LoVo (cell line): ENCODE measurements around the gene SPIRE2.
"Not testable (repeated sequence)": the region's sequence is repeated elsewhere in the genome, so short reads cannot be mapped to it uniquely, and the experiment has no call there.

Experiments used
- DNase-seq: peaks from one replicate; pipeline ENCODE4 v3.0.0-alpha.2; 2016; ENCODE audit warnings: low spot score

SPIRE2 gene

DNA sequence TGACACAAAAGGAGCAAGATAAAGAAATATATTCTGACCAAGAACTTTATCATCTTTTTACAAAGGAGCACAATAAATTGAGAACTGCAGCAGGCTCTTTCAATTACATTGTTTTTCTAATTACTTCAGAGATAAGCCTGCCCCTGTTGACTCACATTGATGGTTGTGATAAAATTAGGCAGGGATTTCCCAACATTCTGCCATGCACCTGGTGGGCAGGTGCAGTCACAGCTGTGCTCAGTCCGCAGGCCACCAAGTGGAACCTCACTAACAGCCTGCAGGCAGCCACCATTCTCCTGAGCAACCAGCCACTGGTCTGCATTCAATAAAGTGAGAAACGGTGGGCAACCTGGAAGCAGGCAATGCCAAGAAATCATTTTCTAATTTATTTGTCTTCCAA is 17.0 kb upstream of the SPIRE2 start:
- no peak for DNase-seq

DNA sequence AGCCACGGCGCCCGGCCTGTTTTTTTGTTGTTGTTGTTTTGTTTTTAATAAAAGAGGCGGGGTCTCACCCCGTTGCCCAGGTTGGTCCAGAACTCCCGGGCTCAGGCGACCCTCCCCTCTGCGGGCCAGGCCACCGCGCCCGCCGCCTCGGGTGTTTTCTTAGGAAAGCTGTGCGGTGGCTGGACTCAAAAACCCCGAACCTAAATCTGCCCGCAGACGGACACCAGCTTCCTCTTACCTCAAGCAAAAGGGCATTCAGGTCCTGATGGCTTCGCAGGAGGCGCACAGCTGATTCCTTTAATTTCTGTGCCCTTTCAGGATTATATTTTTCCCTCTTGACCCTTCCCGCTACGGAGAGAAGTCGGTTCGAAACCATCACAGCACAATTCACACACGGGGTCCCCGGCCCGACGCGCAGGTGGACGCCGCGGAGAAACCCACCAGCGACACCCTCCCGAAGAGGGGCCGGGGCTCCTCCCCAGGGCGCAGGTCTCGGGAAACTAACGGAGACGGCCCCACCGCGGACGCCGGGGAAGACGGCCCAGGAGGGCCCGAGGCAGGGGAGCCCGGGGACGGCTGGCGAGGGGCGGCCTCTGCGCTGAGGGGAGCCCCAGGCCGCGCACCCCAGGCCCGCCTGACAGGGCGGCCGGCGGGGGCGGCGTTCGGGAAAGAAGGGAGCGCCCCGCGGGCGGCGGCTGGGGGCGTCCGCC is 12.5 kb upstream of the SPIRE2 start:
- no peak for DNase-seq

DNA sequence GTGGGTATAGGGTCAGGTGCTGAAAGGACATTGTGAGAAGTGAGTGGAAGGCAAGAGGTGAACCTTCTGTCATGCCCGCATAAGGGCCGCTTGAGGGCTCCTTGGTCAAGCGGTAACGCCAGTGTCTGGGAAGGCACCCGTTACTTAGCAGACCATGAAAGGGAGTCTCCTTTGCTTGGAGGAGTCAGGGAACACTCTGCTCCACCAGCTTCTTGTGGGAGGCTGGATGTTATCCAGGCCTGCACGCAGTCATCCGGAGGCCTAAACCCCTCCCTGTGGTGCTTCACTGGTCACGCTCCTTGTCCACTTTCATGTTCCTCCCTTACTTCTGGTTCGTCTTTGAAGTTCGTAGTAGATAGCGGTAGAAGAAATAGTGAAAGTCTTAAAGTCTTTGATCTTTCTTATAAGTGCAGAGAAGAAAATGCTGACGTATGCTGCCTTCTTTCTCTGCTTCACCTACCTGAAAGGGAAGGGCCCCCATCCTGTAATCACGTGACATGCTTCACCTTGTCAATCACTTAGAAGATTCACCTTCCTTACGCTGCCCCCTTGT is 9.3 kb upstream of the SPIRE2 start:
- not testable (repeated sequence) for DNase-seq

DNA sequence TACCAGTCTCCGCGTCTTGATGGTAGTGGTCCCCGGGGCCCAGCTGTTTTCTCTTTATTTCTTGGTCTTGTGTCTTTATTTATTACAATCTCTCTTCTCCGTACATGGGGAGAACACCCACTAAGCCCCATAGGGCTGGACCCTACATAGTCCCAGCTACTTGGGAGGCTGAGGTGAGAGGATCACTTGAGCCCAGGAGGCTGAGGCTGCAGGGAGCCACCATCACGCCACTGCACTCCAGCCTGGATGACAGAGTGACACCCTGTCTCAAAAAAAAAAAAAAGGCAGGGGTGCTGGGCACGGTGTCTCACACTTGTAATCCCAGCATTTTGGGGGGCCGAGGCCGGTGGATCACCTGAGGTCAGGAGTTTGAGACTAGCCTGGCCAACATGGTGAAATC is 8.8 kb upstream of the SPIRE2 start:
- not testable (repeated sequence) for DNase-seq

DNA sequence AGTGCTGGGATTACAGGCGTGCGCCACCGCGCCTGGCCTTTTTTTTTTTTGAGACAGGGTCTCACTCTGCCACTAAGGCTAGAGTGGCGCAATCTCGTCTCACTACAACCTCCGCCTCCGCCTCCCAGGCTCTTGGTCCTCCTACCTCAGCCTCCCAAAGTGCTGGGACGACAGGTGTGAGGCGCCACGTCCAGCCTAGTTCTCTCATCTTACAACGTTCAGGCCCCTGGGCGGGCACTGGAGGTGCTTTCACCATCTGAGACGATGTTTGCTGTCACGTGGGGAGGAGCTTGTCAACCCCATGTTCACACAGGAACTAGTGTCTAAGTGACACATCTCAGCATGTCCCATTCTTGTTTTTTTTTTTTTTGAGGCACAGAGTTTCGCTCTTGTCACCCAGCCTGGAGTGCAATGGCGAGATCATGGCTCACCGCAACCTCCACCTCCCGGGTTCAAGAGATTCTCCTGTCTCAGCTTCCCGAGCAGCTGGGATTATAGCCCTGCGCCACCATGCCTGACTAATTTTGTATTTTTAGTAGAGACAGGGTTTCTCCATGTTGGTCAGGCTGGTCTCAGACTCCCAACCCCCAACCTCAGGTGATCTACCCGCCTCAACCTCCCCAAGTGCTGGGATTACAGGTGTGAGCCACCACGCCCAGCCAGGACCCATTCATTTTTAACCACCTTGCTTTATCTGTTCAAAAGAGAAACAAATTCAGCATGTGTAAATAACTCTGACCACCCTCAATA is 6.7 kb upstream of the SPIRE2 start:
- no peak for DNase-seq

DNA sequence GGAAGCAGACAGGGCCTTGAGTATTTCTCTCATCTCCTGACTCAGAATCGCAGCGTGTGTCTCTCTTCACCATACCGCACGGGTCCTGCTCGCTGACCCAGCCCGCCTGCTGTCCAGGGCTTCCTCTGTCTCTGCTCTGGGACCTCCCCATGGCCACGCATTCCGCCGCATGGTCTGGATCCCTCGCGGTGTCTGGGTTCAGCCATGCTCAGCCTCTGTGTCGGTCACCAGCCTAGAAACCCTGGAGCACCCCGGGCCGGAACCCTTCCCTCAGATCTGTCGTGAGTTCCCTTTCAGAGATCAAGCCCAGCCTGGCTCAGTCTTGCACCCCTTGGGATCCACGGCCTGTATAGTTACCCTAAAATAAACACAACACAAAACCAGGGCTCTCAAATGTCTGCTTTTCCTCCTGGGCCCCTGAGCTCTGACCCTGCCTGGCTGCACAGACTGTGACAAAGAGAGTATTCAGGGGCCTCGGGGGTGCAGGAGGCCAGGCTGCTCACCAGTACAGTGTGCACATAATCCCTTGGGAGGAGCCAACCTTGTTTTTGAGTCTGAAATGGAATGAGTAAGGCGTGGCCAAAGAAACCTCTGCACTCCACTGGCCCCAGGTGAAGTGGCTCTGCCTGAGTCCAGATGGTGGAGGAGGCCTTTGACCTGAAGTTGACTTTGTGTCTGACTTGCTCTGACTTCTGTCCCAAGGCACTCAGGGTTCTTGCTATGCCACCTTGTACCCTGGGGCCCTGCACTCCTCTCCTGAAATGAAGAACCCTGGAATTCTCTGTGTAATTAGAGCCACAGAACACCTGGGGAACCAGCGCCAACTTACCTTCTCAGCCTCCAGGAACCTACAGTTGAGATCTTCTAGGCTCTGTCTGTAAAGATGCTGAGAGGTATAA is 5.8 kb upstream of the SPIRE2 start:
- DNase-seq = no peak

DNA sequence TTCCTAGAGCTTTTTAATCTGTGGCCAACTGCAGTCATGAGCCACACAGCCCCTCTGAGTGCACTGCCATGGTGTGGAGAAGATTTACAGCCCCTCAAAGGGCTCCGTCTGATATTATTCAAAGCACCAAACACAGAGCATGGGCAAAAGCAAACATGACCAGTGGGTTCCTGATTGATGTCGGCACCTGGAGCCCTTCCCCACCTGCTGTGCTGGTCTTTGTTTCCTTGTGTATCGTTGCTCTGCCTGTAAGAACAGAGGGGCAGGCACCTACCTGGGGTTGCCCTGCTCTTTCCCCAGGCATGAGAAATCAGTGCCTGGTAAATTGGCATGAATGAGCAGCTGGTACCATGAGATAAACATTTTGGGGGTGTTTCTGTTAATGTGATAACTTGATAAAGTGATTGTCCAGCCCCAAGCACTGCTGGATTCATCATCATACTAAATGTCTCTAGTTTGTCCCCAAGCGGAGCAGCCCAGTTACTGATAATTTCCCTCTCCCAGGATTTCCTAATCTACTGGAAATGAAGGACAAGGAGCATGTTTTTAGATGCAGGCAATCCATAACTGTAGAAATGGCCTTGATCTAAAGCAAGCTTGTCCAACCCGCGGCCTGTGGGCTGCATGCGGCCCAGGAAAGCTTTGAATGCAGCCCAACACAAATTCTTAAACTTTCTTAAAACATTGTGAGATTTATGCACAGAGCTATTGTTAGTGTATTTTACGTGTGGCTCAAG is 5.0 kb upstream of the SPIRE2 start:
- DNase-seq = no peak

DNA sequence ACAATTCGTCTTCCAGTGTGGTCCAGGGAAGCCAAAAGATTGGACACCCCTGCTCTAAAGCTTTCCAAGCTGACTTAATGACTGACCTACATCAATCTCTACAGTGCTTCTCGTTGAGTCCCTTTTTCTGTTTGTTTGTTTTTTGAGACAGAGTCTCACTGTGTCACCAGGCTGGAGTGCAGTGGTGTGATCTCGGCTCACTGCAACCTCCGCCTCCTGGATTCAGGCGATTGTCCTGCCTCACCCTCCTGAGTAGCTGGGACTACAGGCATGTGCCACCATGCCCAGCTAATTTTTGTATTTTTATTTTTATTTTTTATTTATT is 4.5 kb upstream of the SPIRE2 start:
- DNase-seq = not testable (repeated sequence)

DNA sequence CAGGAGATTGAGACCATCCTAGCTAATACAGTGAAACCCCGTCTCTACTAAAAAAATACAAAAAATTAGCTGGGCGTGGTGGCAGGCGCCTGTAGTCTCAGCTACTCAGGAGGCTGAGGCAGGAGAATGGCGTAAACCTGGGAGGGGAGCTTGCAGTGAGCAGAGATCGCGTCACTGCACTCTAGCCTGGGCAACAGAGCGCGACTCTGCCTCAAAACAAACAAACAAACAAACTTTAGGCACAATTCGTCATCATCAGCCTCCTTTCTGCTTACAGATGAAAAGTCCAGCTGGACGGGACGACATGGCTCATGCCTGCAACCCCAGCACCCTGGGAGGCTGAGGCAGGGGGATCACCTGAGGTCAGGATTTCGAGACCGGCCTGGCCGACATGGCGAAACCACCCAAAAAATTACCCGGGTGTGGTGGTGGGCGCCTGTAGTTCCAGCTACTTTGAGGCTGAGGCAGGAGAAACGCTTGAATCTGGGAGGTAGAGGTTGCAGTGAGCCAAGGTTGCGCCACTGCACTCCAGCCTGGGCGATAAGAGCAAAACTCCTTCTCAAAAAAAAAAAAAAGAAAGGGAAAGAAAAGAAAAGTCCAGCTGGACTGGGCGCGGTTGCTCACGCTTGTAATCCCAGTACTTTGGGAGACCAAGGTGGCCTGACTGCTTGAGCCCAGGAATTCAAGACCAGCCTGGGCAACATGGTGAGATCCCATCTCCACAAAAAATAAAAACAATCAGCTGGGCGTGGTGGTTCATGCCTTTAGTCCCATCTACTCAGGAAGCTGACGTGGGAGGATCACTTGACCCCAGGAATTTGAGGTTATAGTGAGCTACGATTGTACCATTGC is 1.5 kb upstream of the SPIRE2 start:
- no peak for DNase-seq

DNA sequence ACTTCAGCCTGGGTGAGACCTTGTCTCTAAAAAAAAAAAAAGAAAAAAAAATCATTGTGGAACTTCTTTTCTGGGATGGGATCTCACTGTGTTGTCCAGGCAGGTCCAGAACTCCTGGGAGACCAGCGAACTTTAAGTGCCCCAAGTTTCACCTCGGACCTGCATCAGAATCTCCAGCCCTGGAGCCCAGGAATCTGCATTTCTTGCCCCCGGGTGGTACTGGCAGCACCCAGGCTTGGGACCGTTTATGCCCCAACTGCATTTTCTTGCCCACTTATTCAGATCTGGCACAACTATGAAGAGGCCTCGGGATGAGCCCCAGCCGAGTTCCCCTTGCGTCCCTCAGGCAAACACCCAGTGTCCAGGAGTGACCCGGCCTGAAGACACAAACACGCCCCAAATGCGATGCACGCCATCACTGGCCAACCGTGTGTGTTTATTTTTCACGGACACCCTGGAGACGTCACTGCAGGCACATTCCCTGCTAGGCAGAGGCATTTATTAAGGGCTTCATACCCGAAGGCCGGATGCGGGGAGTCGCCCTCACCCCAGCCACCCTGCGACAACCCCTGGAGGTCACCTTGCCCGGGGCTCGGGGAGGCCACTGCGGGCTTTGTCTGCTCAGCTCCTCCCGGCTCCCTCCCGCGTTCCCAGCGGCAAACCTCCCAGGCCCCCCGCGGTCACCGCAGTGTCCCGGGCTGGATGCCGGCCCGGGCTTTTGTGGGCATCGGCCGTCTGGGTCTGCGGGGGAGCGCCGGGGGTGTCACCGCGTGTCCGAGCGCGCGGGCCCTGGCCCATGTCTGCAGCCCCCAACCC is 684 bp upstream of the SPIRE2 start:
- DNase-seq = peak; percentile 49

DNA sequence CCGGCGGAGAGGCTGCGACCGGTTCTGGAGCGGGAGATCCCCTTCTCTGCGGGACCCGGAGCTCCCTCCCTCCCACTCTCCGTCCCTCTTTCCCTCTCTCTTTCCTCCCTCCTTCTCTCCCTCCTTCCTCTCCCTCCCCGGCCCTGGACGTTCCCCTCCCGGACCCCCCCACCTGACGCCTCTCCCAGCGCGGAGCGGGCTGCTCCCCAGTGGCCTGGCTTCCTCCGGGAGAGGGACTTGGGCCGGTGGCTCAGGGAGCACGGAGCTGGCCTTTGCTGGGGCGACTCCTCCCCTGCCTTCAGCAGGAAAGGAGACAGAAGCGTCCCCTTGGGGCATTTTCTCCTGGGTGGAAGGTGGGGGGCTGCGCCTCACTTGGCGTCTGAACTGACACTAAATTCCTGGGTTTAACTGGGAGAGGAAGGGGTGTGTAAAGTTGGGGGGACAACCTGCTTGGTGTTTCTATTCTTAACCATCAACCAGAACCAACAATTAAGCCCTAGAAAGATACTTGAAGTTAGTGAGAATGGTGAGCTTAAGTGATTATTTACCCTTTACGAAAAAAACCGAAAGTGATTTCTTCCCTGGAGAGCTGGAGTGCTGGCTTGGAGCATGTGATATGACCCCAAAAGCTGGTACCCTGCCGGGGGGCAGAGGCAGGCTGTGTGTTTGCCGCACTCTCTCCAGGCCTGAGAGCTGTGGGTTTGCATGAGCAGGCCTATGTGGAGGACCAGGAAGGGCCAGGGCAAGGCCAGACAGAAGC is 775 bp downstream of the SPIRE2 start:
- no peak for DNase-seq

DNA sequence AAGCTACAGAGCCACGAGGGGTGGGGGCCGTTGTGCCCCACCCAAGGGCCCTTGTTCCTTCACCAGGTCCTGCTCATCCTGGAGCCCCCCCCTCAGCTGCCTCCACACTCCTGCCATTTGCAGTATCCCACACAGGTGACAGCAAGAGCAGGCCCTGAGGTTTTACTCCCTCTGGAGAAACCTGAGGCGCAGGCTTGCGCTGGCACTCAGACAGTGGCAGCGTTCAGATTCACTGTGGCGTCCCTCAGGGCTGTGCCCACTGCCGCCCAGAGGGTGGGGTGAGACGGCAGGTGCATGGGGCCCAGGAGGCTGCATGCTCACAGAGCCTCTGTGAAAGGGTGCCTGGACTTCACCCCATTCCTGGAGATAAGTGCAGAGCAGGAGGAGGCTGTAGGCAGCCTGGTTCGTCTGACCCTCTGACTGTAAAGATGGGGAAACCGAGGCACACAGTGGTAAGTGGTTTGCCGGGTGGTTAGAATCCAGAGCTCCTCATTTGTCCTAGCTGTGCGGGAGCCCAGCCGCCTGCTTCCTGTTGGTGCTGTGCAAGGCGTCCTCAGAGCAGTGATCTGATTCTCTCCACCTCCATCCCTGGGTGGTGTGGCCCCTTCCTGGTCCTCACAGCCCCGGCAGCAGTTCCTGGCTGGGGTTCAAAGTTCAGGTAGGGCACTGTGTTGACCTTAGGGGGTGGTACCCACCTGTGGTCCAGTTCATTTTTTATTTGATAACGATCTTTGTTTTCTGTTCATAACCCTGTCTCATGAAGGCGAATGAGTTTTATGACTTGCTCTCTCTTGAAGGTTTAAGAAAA is 1.6 kb downstream of the SPIRE2 start:
- DNase-seq = no peak

DNA sequence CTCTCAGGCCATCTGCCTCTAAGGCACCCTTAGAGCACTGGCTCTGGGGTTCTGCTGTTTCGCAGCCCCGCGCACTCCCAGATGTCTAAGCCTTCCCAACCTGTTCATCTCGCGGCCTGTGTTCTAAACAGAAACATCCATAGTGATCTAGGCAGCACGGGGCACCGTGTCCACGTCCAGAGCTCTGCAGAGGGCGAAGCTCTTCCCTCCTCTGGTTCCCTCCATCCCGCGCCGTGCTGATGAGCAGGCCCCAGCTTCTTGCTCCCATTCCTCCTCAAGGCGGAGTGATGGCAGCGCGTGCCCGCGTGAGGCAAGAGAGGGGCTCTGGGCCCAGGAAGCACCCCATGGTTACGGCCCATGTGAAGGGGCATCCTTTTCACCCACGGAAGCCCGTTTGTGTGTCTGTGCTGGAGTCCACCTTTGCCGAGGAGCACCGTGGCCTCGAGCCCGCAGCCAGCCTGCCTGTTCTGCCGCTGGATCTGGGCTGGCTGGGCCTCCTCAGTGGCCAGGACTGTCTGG is 3.6 kb downstream of the SPIRE2 start:
- no peak for DNase-seq

DNA sequence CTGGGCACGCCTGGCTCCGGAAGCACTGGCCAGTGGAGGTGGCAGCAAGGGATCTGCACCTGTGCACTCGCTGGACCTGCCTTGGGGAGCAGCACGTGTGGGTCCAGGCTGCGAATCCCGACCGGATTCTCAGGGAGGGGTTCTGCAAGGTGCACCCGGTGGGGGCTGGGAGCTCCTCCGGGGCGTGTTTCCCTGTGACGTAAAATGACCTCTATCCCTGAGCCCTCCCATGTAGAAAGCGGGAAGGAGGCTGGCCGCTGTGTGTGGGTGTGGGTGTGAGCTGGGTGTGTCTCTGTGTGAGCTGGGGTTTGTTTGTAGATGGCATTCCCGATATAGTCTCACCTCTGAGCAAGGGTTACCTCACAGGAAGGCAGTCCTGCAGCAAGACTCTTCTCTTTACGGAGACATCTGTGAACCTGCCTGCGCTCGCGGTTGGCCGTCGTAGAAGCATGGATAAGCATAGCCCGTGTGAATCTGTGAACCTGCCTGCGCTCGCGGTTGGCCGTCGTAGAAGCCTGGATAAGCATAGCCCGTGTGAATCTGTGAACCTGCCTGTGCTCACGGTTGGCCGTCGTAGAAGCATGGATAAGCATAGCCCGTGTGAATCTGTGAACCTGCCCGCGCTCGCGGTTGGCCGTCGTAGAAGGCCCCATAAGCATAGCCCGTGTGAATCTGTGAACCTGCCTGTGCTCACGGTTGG is 5.5 kb downstream of the SPIRE2 start:
- DNase-seq = peak; percentile 77

DNA sequence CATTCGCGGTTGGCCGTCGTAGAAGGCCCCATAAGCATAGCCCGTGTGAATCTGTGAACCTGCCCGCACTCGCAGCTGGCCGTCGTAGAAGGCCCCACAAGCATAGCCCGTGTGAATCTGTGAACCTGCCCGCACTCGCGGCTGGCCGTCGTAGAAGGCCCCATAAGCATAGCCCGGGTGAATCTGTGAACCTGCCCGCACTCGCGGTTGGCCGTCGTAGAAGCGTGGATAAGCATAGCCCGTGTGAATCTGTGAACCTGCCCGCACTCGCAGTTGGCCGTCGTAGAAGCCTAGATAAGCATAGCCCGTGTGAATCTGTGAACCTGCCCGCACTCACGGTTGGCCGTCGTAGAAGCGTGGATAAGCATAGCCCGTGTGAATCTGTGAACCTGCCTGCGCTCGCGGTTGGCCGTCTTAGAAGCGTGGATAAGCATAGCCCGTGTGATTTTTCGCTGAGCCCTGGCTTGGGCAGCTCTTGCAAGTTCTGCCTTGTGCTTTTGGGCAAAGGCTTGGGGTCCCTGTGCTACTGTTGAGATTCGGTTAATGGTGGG is 6.6 kb downstream of the SPIRE2 start:
- not testable (repeated sequence) for DNase-seq

DNA sequence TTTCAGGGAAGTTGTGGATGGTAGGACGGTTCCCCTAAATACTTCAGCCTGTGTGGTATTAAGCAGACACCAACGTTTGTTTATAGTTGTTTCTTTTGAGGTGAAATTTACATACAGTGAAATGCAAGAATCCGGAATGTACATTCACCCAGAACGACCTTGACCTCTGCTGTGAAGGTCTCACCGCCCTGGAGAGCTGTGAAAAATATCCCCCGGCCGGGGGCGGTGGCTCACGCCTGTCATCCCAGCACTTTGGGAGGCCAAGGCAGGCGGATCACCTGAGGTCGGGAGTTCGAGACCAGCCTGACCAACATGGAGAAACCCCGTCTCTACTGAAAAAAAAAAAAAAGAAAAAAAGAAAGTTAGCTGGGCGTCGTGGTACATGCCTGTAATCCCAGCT is 8.2 kb downstream of the SPIRE2 start:
- DNase-seq = not testable (repeated sequence)

DNA sequence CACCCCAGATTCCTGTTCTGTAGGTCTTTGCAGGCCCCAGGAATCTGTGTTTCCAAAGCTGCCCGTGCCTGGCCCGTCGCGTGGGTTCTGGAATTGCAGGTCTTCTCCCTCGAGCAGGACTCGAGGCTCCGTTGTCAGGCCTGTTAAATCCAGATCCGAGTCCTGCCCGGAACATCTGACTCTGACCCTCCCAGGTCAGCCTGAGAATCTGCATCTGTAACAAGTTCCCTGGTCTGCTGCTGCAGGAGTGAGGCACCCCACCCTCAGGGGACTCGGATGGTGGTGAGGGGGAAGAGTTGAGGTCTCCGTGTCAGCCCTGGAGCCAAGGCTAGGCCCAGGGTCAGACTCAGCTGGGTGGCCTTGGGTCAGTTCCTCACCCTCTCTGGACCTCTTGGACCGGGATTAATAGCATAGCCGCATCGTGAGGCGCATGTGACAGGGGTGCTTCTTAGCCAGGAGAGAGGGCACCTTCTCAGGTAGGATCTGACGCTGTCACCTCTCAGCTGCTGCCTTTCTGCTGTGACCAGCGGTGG is 8.8 kb downstream of the SPIRE2 start:
- DNase-seq = no peak
